ENCODE measurements around the gene GSTM3. TPM values are rescaled to one million over a fixed set of nuclear protein-coding genes. Genes with fewer than 3 reads are reported as not detected.
"Not testable (repeated sequence)": the region's sequence is repeated elsewhere in the genome, so short reads cannot be mapped to it uniquely, and the experiment has no call there.

The GSTM3 gene
- total RNA-seq, 2 donors from 2014 or later = 68.5 to 73.8 TPM

GRCh38 chr1:109691759-109692158 lies 49.1 kb downstream of the GSTM3 start:
- no peaks in the 10 kb centered on the region for H3K4me1 ChIP-seq
- intact Hi-C loops (cut with DNase I) = no loop called here
- no peak overlapping the region for H3K4me3 ChIP-seq
- TF ChIP-seq CTCF (IDR thresholded peaks at IDR 0.05) (no peak), POLR2A (IDR thresholded peaks at IDR 0.05) (no peak)
- peak in 1 of 4 donors; percentile 72 for DNase-seq
- no peaks in the 10 kb centered on the region for H3K27me3 ChIP-seq
- H3K9me3 ChIP-seq = no peaks in the 10 kb centered on the region
- WGBS, 2 donors = no CpG with 5 or more reads among the region's 6 CpGs
- no peak overlapping the region for H3K27ac ChIP-seq
- no peak for ATAC-seq
- H3K36me3 ChIP-seq (replicated peaks in 1 of 2; ENCODE audit: insufficient read depth in 1 of 2, low read depth in 2 of 2) = no peaks in the 10 kb centered on the region

- DNase-seq = no peak
- no peaks in the 10 kb centered on the region for H3K4me1 ChIP-seq
- intact Hi-C loops (cut with DNase I) = no loop called here
These were observed 50.9 kb downstream of the GSTM3 start for GRCh38 chr1:109689844-109690405.

GRCh38 chr1:109687641-109688499 lies 53.0 kb downstream of the GSTM3 start, which contains the start of gene GSTM1:
Gene GSTM1 (plus strand): TSS chr1:109687817. CDS start chr1:109687874, 57 bp downstream.
- ATAC-seq = no peak
- no peaks in the 10 kb centered on the region for H3K4me1 ChIP-seq
- DNase-seq = peak in 1 of 4 donors; percentile 84
- H3K27me3 ChIP-seq = no peaks in the 10 kb centered on the region
- H3K4me3 ChIP-seq = no peak within 1 kb of the TSS
- H3K9me3 ChIP-seq = no peaks in the 10 kb centered on the region
- H3K27ac ChIP-seq = peak within 1 kb of the TSS in 1 of 4 donors; percentile 25
- WGBS, 2 donors = no CpG with 5 or more reads among the region's 46 CpGs
- TF ChIP-seq CTCF (IDR thresholded peaks at IDR 0.05) (peak in 1 of 7 experiments; percentile 57), POLR2A (IDR thresholded peaks at IDR 0.05) (peak in 1 of 3 donors; percentile 29)
- intact Hi-C loops (cut with DNase I) = no loop called here
- H3K36me3 ChIP-seq (replicated peaks in 1 of 2; ENCODE audit: insufficient read depth in 1 of 2, low read depth in 2 of 2) = no peaks in the 10 kb centered on the region

More at GRCh38 chr1:109689844-109690405, 50.9 kb downstream of the GSTM3 start:
- no peak overlapping the region for H3K4me3 ChIP-seq
- H3K36me3 ChIP-seq (replicated peaks in 1 of 2; ENCODE audit: insufficient read depth in 1 of 2, low read depth in 2 of 2) = no peaks in the 10 kb centered on the region
- WGBS, 2 donors = no CpG with 5 or more reads among the region's 6 CpGs
- no peaks in the 10 kb centered on the region for H3K27me3 ChIP-seq
- TF ChIP-seq POLR2A (IDR thresholded peaks at IDR 0.05) (no peak), CTCF (IDR thresholded peaks at IDR 0.05) (no peak)
- no peak for ATAC-seq
- H3K27ac ChIP-seq = no peak overlapping the region
- no peaks in the 10 kb centered on the region for H3K9me3 ChIP-seq

- DNase-seq; H3K36me3 ChIP-seq (replicated peaks in 1 of 2; ENCODE audit: insufficient read depth in 1 of 2, low read depth in 2 of 2); ATAC-seq; H3K4me1 ChIP-seq; H3K27me3 ChIP-seq; H3K4me3 ChIP-seq; H3K9me3 ChIP-seq; intact Hi-C loops (cut with DNase I): not testable (repeated sequence)
- WGBS, 2 donors = no CpG with 5 or more reads among the region's 11 CpGs
- H3K27ac ChIP-seq = peak overlapping the region in 1 of 4 donors; percentile 25
These were observed 53.7 kb downstream of the GSTM3 start for GRCh38 chr1:109687109-109687508.

- WGBS, 2 donors = no CpG with 5 or more reads among the region's 4 CpGs
- H3K27ac ChIP-seq; intact Hi-C loops (cut with DNase I); H3K4me1 ChIP-seq; H3K27me3 ChIP-seq; H3K36me3 ChIP-seq (replicated peaks in 1 of 2; ENCODE audit: insufficient read depth in 1 of 2, low read depth in 2 of 2); DNase-seq; H3K9me3 ChIP-seq; H3K4me3 ChIP-seq; ATAC-seq: not testable (repeated sequence)
These were observed 54.9 kb downstream of the GSTM3 start for GRCh38 chr1:109685890-109686289.

GRCh38 chr1:109685399-109685798 lies 55.4 kb downstream of the GSTM3 start:
- ATAC-seq; H3K27me3 ChIP-seq; H3K4me3 ChIP-seq; H3K4me1 ChIP-seq; H3K27ac ChIP-seq; H3K36me3 ChIP-seq (replicated peaks in 1 of 2; ENCODE audit: insufficient read depth in 1 of 2, low read depth in 2 of 2); H3K9me3 ChIP-seq; intact Hi-C loops (cut with DNase I): not testable (repeated sequence)
- peak in 1 of 4 donors; percentile 68 for DNase-seq
- no CpG with 5 or more reads among the region's 1 CpG for whole genome bisulfite sequencing, 2 donors

- H3K9me3 ChIP-seq; intact Hi-C loops (cut with DNase I); H3K4me3 ChIP-seq; H3K27ac ChIP-seq; H3K27me3 ChIP-seq; H3K36me3 ChIP-seq (replicated peaks in 1 of 2; ENCODE audit: insufficient read depth in 1 of 2, low read depth in 2 of 2); ATAC-seq; H3K4me1 ChIP-seq; DNase-seq: not testable (repeated sequence)
- WGBS, 2 donors = no CpG with 5 or more reads among the region's 6 CpGs
These were observed 56.1 kb downstream of the GSTM3 start for GRCh38 chr1:109684777-109685176.

Measured in body of pancreas (tissue), 4 donors.